GM23338 (cell line): ENCODE data around the gene EMP2.

ENCODE experiments used
- CREB1 ChIP-seq: fragments of 250-450 bp; sonication (Bioruptor Pico); IDR thresholded peaks from 2 replicates; pipeline ENCODE4 v1.5.0; 2020; ENCODE audit warnings: low read depth, mild to moderate bottlenecking, moderate library complexity
- CTCF ChIP-seq, 2 experiments: fragments of 200-600 bp in 1 of 2; sonication (generic) in 1 of 2; conservative IDR thresholded peaks; 2 replicates each; pipeline versions ENCODE4 v1.5.1 to v1.6.1; 2016 to 2017; ENCODE audit warnings: antibody characterized with exemption in 2 of 2, low read depth in 2 of 2, mild to moderate bottlenecking in 2 of 2, moderate library complexity in 1 of 2
- ETS1 ChIP-seq: IDR thresholded peaks from 2 replicates; pipeline ENCODE4 v1.6.1; 2016; ENCODE audit warnings: antibody characterized with exemption
- EZH2 ChIP-seq: fragments of 200-600 bp; sonication (generic); IDR thresholded peaks from one replicate; pipeline ENCODE4 v1.8.0; 2017; ENCODE audit warnings: antibody characterized with exemption, mild to moderate bottlenecking, low read depth; ENCODE audit not compliant: unreplicated experiment
- EZH2phosphoT487 ChIP-seq: fragments of 200-600 bp; sonication (generic); IDR thresholded peaks from one replicate; pipeline ENCODE4 v1.8.1; 2018; ENCODE audit warnings: antibody characterized with exemption; ENCODE audit not compliant: unreplicated experiment
- JUNB ChIP-seq: IDR thresholded peaks from one replicate; pipeline ENCODE4 v1.6.1; 2016; ENCODE audit warnings: antibody characterized with exemption; ENCODE audit not compliant: unreplicated experiment
- NANOG ChIP-seq: IDR thresholded peaks from 2 replicates; pipeline ENCODE4 v1.6.1; 2016; ENCODE audit warnings: antibody characterized with exemption, borderline replicate concordance
- POLR2AphosphoS5 ChIP-seq: IDR thresholded peaks from 2 replicates; pipeline ENCODE4 v1.6.1; 2016; ENCODE audit warnings: antibody characterized with exemption, low read depth
- REST ChIP-seq: IDR thresholded peaks from one replicate; pipeline ENCODE4 v1.6.1; 2018; ENCODE audit warnings: antibody characterized with exemption; ENCODE audit not compliant: unreplicated experiment
- ZNF331 ChIP-seq: fragments of 250-450 bp; sonication (Bioruptor Pico); IDR thresholded peaks from 2 replicates; pipeline ENCODE4 v1.5.0; 2020; ENCODE audit warnings: low read depth, mild to moderate bottlenecking, moderate library complexity
- ZNF462 ChIP-seq: fragments of 250-450 bp; sonication (Bioruptor Pico); IDR thresholded peaks from 2 replicates; pipeline ENCODE4 v1.5.0; 2020; ENCODE audit warnings: mild to moderate bottlenecking, moderate library complexity

- TF ChIP-seq NANOG (no peak), REST (no peak), ZNF331 (no peak), EZH2 (no peak), CTCF (conservative IDR thresholded peaks at IDR 0.05; ENCODE audit: low read depth in 2 of 2) (no peak), CREB1 (CRISPR knock-in tag) (no peak), POLR2AphosphoS5 (no peak), ETS1 (no peak), ZNF462 (no peak), EZH2phosphoT487 (no peak), JUNB (no peak)
These were observed 24.2 kb downstream of the EMP2 start for GRCh38 chr16:10556236-10556635.
